Endothelial cell of umbilical vein (primary cell): ENCODE measurements around the gene HNRNPH3.

ENCODE experiments used
- EZH2 ChIP-seq: IDR thresholded peaks from 2 replicates; pipeline ENCODE4 v1.6.1; 2012; ENCODE audit warnings: borderline replicate concordance, low read depth, mild to moderate bottlenecking, moderate library complexity, low read length, inconsistent platforms; ENCODE audit not compliant: severe bottlenecking
- POLR2A ChIP-seq: IDR thresholded peaks from 2 replicates; pipeline ENCODE4 v1.6.1; 2012; ENCODE audit warnings: low read depth, mild to moderate bottlenecking, control low read depth, low read length

DNA sequence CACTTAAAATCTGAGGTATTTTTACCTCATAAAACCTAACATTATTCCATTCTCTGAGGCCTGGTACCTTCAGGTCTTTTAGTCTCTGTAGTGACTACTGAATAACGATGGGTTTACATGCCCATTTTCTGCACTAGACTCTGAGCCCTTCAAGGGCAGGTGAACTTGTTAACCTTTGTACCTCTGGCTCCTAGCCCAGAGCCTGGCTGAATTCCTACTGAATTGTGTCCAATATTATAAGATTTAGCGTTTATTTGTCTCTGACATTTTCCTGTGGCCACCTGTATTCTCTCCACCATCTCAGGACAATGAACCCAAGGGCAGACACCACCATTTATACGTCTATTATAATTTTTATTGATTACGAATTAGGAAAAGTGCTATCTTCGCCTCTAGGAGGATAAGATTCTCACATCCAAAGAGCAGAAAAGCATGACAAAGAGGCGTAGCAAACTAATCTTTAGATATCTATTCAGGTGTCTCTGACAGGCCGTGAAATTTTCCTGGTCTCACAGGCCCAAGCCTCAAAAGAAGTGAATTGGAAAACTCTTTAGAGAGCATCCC is 27.9 kb upstream of the HNRNPH3 start:
- TF ChIP-seq EZH2 = no peak
- TF ChIP-seq POLR2A = no peak
